Thoracic aorta (tissue), 2 donors: ENCODE measurements around the gene PTPRN2. TPM values are rescaled to one million over a fixed set of nuclear protein-coding genes. Genes with fewer than 3 reads are reported as not detected.

Experiments
- ATAC-seq: fragments of 150-250 bp; one replicate; pipeline ENCODE4 v1.8.0; 2017; ENCODE audit warnings: low read depth; ENCODE audit not compliant: insufficient number of reproducible peaks, low FRiP score
- DNase-seq: peaks from one replicate; pipeline ENCODE4 v3.0.0-alpha.2; 2020; ENCODE audit warnings: low spot score
- H3K27ac ChIP-seq, 2 donors: fragments of 200-600 bp; sonication (generic); 1 replicate in 1 of 2; 2 replicates in 1 of 2; pipeline ENCODE4 v1.5.1; 2016; ENCODE audit warnings: mild to moderate bottlenecking in 2 of 2, moderate library complexity in 2 of 2
- H3K27me3 ChIP-seq: fragments of 200-600 bp; sonication (generic); replicated peaks from 2 replicates; pipeline ENCODE4 v1.6.0; 2016; ENCODE audit warnings: mild to moderate bottlenecking; ENCODE audit not compliant: insufficient read depth
- H3K36me3 ChIP-seq: fragments of 200-600 bp; sonication (generic); one replicate; pipeline ENCODE4 v1.5.1; 2016
- H3K4me1 ChIP-seq, 2 donors: fragments of 200-600 bp; sonication (generic); 1 replicate in 1 of 2; 2 replicates in 1 of 2; pipeline versions ENCODE4 v1.5.1 to v1.6.0; 2016; ENCODE audit warnings: low read depth in 2 of 2, mild to moderate bottlenecking in 1 of 2; ENCODE audit not compliant: control insufficient read depth in 1 of 2
- H3K4me3 ChIP-seq: fragments of 200-600 bp; sonication (generic); 2 replicates; pipeline ENCODE4 v1.5.1; 2016; ENCODE audit warnings: mild to moderate bottlenecking
- H3K9me3 ChIP-seq: fragments of 200-600 bp; sonication (generic); 2 replicates; pipeline ENCODE4 v1.5.1; 2016
- CTCF ChIP-seq: fragments of 200-600 bp; sonication (generic); IDR thresholded peaks from one replicate; pipeline ENCODE4 v1.5.1; 2019; ENCODE audit warnings: antibody characterized with exemption
- total RNA-seq, 2 donors: library from RNA; depleted of rRNA; stranded (reverse); fragments of >200 nt; gene quantifications; one replicate each; pipeline versions ENCODE4 v1.1.0 to v1.2.3, GENCODE V29; 2016

PTPRN2 gene
- total RNA-seq, 2 donors from 2014 or later: 2.2 to 3.1 TPM

- no peaks in the 10 kb centered on the region for H3K36me3 ChIP-seq
- H3K4me1 ChIP-seq: no peaks in the 10 kb centered on the region
- H3K27me3 ChIP-seq: no peaks in the 10 kb centered on the region
- no peak overlapping the region for H3K27ac ChIP-seq
- TF ChIP-seq CTCF: no peak
- no peaks in the 10 kb centered on the region for H3K9me3 ChIP-seq
- no peak for ATAC-seq
- no peak for DNase-seq
- no peak overlapping the region for H3K4me3 ChIP-seq
These were observed 314.4 kb downstream of the PTPRN2 start for GRCh38 chr7:158273138-158273651.

- H3K27ac ChIP-seq: no peak overlapping the region
- no peak for DNase-seq
- no peaks in the 10 kb centered on the region for H3K9me3 ChIP-seq
- no peaks in the 10 kb centered on the region for H3K4me1 ChIP-seq
- ATAC-seq: no peak
- no peak overlapping the region for H3K4me3 ChIP-seq
- H3K36me3 ChIP-seq: no peaks in the 10 kb centered on the region
- H3K27me3 ChIP-seq: no peaks in the 10 kb centered on the region
- TF ChIP-seq CTCF: no peak
These were observed 315.0 kb downstream of the PTPRN2 start for GRCh38 chr7:158272509-158273137.

- no peak for ATAC-seq
These were observed 315.5 kb downstream of the PTPRN2 start for GRCh38 chr7:158272091-158272490.

GRCh38 chr7:158271646-158272045 lies 316.0 kb downstream of the PTPRN2 start:
- DNase-seq (no peak), ATAC-seq (no peak)
- no peak overlapping the region for H3K4me3 ChIP-seq
- no peaks in the 10 kb centered on the region for H3K36me3 ChIP-seq
- TF ChIP-seq CTCF: no peak
- no peaks in the 10 kb centered on the region for H3K27me3 ChIP-seq
- H3K9me3 ChIP-seq: no peaks in the 10 kb centered on the region
- H3K4me1 ChIP-seq: no peaks in the 10 kb centered on the region
- H3K27ac ChIP-seq: no peak overlapping the region

More at GRCh38 chr7:158272091-158272490, 315.5 kb downstream of the PTPRN2 start:
- Histone ChIP-seq H3K27me3 (no peaks in the 10 kb centered on the region), H3K9me3 (no peaks in the 10 kb centered on the region), H3K4me1 (no peaks in the 10 kb centered on the region), H3K36me3 (no peaks in the 10 kb centered on the region), H3K4me3 (no peak overlapping the region), H3K27ac (no peak overlapping the region)
- no peak for TF ChIP-seq CTCF
- DNase-seq: no peak

GRCh38 chr7:158270856-158271413 lies 316.7 kb downstream of the PTPRN2 start:
- no peak for TF ChIP-seq CTCF
- no peak for DNase-seq
- no peak for ATAC-seq

More at GRCh38 chr7:158270856-158271413, 316.7 kb downstream of the PTPRN2 start:
- no peaks in the 10 kb centered on the region for H3K27me3 ChIP-seq
- H3K9me3 ChIP-seq: no peaks in the 10 kb centered on the region
- no peak overlapping the region for H3K4me3 ChIP-seq
- no peaks in the 10 kb centered on the region for H3K4me1 ChIP-seq
- H3K36me3 ChIP-seq: no peaks in the 10 kb centered on the region
- H3K27ac ChIP-seq: no peak overlapping the region
